HEK293T (cell line): Measurements from ENCODE around the gene SURF2.

Experiments
- FOXA1 ChIP-seq: fragments of 450-650 bp; IDR thresholded peaks from 2 replicates; pipeline ENCODE4 v1.6.1; 2016; ENCODE audit warnings: mild to moderate bottlenecking
- TARDBP ChIP-seq: fragments of 450-650 bp; IDR thresholded peaks from 2 replicates; pipeline ENCODE4 v1.6.1; 2016

GRCh38 chr9:133389025-133389557 is 32.7 kb downstream of the SURF2 start:
- no peak for TF ChIP-seq FOXA1
- TF ChIP-seq TARDBP = no peak
